Spleen (tissue), 11 donors: ENCODE measurements around the gene ATP1B3. TPM values are rescaled to one million over a fixed set of nuclear protein-coding genes. Genes with fewer than 3 reads are reported as not detected.
A peak's percentile ranks its signal among the peaks of the same experiment; 100 is the strongest.

Experiments
- DNase-seq: peaks from one replicate; pipeline ENCODE4 v3.0.0-alpha.2; 2020
- H3K27ac ChIP-seq, 8 donors: fragments of 200-600 bp; sonication (generic) in 7 of 8; 1 replicate in 4 of 8; 2 replicates in 4 of 8; pipeline versions ENCODE4 v1.5.0 to v1.8.0; 2016 to 2021; ENCODE audit warnings: inconsistent platforms in 4 of 8, mild to moderate bottlenecking in 4 of 8, moderate library complexity in 1 of 8
- H3K27me3 ChIP-seq, 7 donors: fragments of 200-600 bp; sonication (generic) in 6 of 7; replicated peaks in 1 of 7; 1 replicate in 4 of 7; 2 replicates in 3 of 7; pipeline versions ENCODE4 v1.5.0 to v1.8.0; 2016 to 2021; ENCODE audit warnings: inconsistent platforms in 3 of 7, mild to moderate bottlenecking in 1 of 7
- H3K36me3 ChIP-seq, 6 donors: fragments of 200-600 bp; sonication (generic) in 5 of 6; 1 replicate in 4 of 6; 2 replicates in 2 of 6; pipeline versions ENCODE4 v1.5.0 to v1.8.0; 2016 to 2021; ENCODE audit warnings: inconsistent platforms in 2 of 6
- H3K4me1 ChIP-seq, 6 donors: fragments of 200-600 bp; sonication (generic) in 5 of 6; 1 replicate in 3 of 6; 2 replicates in 3 of 6; pipeline versions ENCODE4 v1.5.0 to v1.8.0; 2016 to 2021; ENCODE audit warnings: inconsistent platforms in 3 of 6
- H3K4me3 ChIP-seq, 8 donors: fragments of 200-600 bp; sonication (generic) in 7 of 8; 1 replicate in 4 of 8; 2 replicates in 4 of 8; pipeline versions ENCODE4 v1.5.0 to v1.8.0; 2016 to 2021; ENCODE audit warnings: inconsistent platforms in 4 of 8, mild to moderate bottlenecking in 4 of 8, moderate library complexity in 2 of 8
- H3K9me3 ChIP-seq, 8 donors: fragments of 200-600 bp; sonication (generic) in 7 of 8; 1 replicate in 4 of 8; 2 replicates in 4 of 8; pipeline versions ENCODE4 v1.5.0 to v1.8.0; 2016 to 2021; ENCODE audit warnings: inconsistent platforms in 4 of 8
- POLR2A ChIP-seq, 3 donors: fragments of 450-650 bp; IDR thresholded peaks; one replicate each; pipeline ENCODE4 v1.5.1; 2017; ENCODE audit warnings: antibody characterized with exemption in 3 of 3, mild to moderate bottlenecking in 1 of 3
- POLR2AphosphoS5 ChIP-seq, 3 donors: sonication (generic); formaldehyde crosslinking; IDR thresholded peaks; one replicate each; pipeline ENCODE4 v1.5.1; 2017; ENCODE audit warnings: antibody characterized with exemption in 3 of 3
- WGBS, 5 donors: extraction: QIAGEN DNeasy Blood & Tissue Kit in 3 of 5; methylation state at CpG; one replicate each; pipeline versions ENCODE4 v1.1.5 to v1.1.7; 2013 to 2018; 5-methylcytosine and 5-hydroxymethylcytosine counted together
- intact Hi-C: fragments of 100-400 bp; cut with DNase I; formaldehyde crosslinking; loops from one replicate; pipeline ENCODE4 v1.15.0; 2023; ENCODE audit warnings: low total_unique reads
- polyA plus RNA-seq, 3 donors: library from polyadenylated mRNA; stranded (reverse); fragments of 200-250 nt; gene quantifications; one replicate each; pipeline ENCODE4 v1.2.1, GENCODE V29; 2013
- total RNA-seq, 7 donors: library from RNA; depleted of rRNA in 3 of 7; stranded (reverse); fragments of >200 nt in 3 of 7; fragmentation: NEBNext Ultra II Directional in 4 of 7; extraction: Animal tissue kit (Norgen Biotek cat#: 25700) in 4 of 7; gene quantifications; one replicate each; pipeline versions ENCODE4 v1.1.0 to v1.2.1, GENCODE V29; 2016 to 2021
- TF ChIP-seq, protein P1 (sequence below), 11 experiments: fragments of 200-600 bp in 7 of 11; fragments of 450-650 bp in 4 of 11; sonication (generic) in 4 of 11; IDR thresholded peaks in 8 of 11; conservative IDR thresholded peaks in 3 of 11; 1 replicate in 7 of 11; 2 replicates in 4 of 11; pipeline versions ENCODE4 v1.4.0 to v1.8.0; 2016 to 2021; ENCODE audit warnings: antibody characterized with exemption in 11 of 11, inconsistent platforms in 4 of 11, mild to moderate bottlenecking in 1 of 11
- donor health status: healthy with polysubstance abuse.
- donor health status: DM: no; HTN: no; CAD: no; lungs with moderate emphysema.
- donor health status: DM: no; HTN: no; CAD: no.
- donor health status: Bipolar disorder and iron deficiency.
- donor health status: healthy.
- donor health status: DM: no; HTN: no; CAD: no.
- donor health status: DM: yes; HTN: yes; CAD: no.

ATP1B3 gene
- total and polyA plus RNA-seq, 10 donors, result 35.7 to 80.1 (median 66.4) TPM

DNA sequence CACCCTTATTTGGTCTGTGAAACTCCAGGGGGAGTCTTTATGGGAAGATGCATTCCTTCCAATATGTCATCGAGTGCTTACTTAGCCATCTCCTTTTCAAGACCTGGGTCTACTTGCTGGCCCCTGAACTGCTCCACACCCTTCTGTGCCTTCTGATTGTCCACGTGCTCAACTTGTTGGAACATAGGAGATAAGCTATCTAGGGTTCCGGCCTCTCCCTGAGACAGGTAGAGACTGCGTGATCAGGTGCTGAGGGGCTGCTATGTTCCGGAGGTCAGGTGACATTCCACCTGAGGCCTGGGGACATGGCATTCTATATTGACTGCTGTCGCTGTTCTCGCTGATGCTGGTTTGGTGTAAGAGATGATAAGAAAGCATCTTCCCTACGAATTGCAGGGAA, 65.6 kb downstream of the ATP1B3 start:
- H3K36me3 ChIP-seq, result no peaks in the 10 kb centered on the region
- no peaks in the 10 kb centered on the region for H3K27me3 ChIP-seq
- 94 to 97% (median 96%) methylated on average over 8 of the region's 8 CpGs for WGBS, 5 donors
- H3K27ac ChIP-seq, result no peak overlapping the region
- no peaks in the 10 kb centered on the region for H3K9me3 ChIP-seq
- H3K4me1 ChIP-seq, result peaks cover 0 to 24% (median 10%) of the 10 kb centered on the region in 6 donors
- DNase-seq, result no peak
- no peak for TF ChIP-seq POLR2A (IDR thresholded peaks at IDR 0.05)
- no peak for TF ChIP-seq POLR2AphosphoS5 (IDR thresholded peaks at IDR 0.05)
- TF ChIP-seq, protein P1, sequence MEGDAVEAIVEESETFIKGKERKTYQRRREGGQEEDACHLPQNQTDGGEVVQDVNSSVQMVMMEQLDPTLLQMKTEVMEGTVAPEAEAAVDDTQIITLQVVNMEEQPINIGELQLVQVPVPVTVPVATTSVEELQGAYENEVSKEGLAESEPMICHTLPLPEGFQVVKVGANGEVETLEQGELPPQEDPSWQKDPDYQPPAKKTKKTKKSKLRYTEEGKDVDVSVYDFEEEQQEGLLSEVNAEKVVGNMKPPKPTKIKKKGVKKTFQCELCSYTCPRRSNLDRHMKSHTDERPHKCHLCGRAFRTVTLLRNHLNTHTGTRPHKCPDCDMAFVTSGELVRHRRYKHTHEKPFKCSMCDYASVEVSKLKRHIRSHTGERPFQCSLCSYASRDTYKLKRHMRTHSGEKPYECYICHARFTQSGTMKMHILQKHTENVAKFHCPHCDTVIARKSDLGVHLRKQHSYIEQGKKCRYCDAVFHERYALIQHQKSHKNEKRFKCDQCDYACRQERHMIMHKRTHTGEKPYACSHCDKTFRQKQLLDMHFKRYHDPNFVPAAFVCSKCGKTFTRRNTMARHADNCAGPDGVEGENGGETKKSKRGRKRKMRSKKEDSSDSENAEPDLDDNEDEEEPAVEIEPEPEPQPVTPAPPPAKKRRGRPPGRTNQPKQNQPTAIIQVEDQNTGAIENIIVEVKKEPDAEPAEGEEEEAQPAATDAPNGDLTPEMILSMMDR (IDR thresholded peaks at IDR 0.05 in 8 of 11, conservative IDR thresholded peaks at IDR 0.05 in 3 of 11), result no peak
- intact Hi-C loops, result no loop called here
- H3K4me3 ChIP-seq, result no peak overlapping the region

GRCh38 chr3:141945726-141946485, 69.5 kb downstream of the ATP1B3 start:
- DNase-seq, result no peak
- Histone ChIP-seq H3K4me1 (peaks cover 0 to 12% (median 3%) of the 10 kb centered on the region in 6 donors), H3K4me3 (no peak overlapping the region), H3K9me3 (no peaks in the 10 kb centered on the region), H3K27ac (no peak overlapping the region), H3K36me3 (peaks cover 0 to 26% (median 0%) of the 10 kb centered on the region in 6 donors), H3K27me3 (no peaks in the 10 kb centered on the region)
- no peak for TF ChIP-seq POLR2AphosphoS5 (IDR thresholded peaks at IDR 0.05)
- TF ChIP-seq, protein P1 (IDR thresholded peaks at IDR 0.05 in 8 of 11, conservative IDR thresholded peaks at IDR 0.05 in 3 of 11), result no peak
- no peak for TF ChIP-seq POLR2A (IDR thresholded peaks at IDR 0.05)
- 87 to 96% (median 94%) methylated on average over 16 of the region's 16 CpGs for WGBS, 5 donors
- intact Hi-C loops, result no loop called here

DNA sequence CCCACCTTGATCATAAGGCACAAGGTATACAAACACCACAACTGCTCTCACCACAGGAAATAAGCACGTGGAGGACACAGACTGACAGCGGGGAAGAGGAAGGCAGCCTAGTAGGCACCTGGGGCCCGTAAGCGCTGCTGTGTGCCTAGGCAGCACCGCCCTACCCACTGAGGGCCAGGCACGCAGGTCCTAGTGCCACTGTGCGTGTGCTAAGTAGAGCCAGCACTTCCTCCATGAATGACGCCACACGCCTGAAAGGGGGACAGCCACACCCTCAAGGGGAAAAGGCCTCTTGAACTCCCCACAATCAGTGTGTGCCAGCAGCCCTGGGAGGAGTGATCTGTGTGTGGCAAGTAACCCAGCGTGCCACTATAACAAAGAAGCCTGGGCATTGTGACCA, 73.0 kb downstream of the ATP1B3 start:
- intact Hi-C loops, result no loop called here
- Histone ChIP-seq H3K27me3 (no peaks in the 10 kb centered on the region), H3K36me3 (peaks cover 0 to 51% (median 12%) of the 10 kb centered on the region in 6 donors), H3K4me1 (no peaks in the 10 kb centered on the region), H3K27ac (no peak overlapping the region), H3K9me3 (no peaks in the 10 kb centered on the region), H3K4me3 (no peak overlapping the region)
- WGBS, 5 donors, result 60 to 79% (median 69%) methylated on average over 8 to 10 of the region's 10 CpGs
- TF ChIP-seq, protein P1 (IDR thresholded peaks at IDR 0.05 in 8 of 11, conservative IDR thresholded peaks at IDR 0.05 in 3 of 11), result no peak
- TF ChIP-seq POLR2AphosphoS5 (IDR thresholded peaks at IDR 0.05), result peak; percentile 35 to 74 (median 52)
- no peak for DNase-seq

DNA sequence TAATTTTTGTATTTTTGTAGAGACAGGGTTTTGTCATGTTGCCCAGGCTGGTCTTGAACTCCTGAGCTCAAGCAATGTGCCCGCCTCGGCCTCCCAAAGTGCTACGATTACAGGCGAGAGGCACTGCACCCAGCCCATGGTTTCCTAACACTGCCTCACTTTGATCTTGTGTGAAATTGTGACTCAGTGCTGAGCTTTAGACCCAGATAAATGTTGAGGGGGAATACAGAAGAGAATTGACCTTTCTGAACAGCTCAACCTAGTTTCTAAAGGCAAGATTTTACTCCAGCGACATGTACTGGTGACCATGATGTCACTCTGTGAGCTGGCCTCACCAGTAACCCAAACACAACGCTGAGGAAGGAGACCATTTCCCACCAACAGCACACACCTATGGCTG, 73.5 kb downstream of the ATP1B3 start:
- intact Hi-C loops, result no loop called here
- Histone ChIP-seq H3K4me3 (no peak overlapping the region), H3K27me3 (no peaks in the 10 kb centered on the region), H3K36me3 (peaks cover 0 to 51% (median 12%) of the 10 kb centered on the region in 6 donors), H3K9me3 (no peaks in the 10 kb centered on the region), H3K4me1 (no peaks in the 10 kb centered on the region), H3K27ac (no peak overlapping the region)
- WGBS, 5 donors, result 86 to 96% (median 94%) methylated on average over 6 of the region's 6 CpGs
- DNase-seq, result no peak
- no peak for TF ChIP-seq POLR2A (IDR thresholded peaks at IDR 0.05)
- TF ChIP-seq, protein P1 (IDR thresholded peaks at IDR 0.05 in 8 of 11, conservative IDR thresholded peaks at IDR 0.05 in 3 of 11), result no peak
- TF ChIP-seq POLR2AphosphoS5 (IDR thresholded peaks at IDR 0.05), result no peak
